OCI-LY1 (cell line): ENCODE measurements around the gene C1orf94.

Source experiments
- CTCF ChIP-seq: fragments of 200-600 bp; sonication (generic), shearing (Covaris generic); IDR thresholded peaks from 2 replicates; pipeline ENCODE4 v1.5.1; 2017; ENCODE audit warnings: mild to moderate bottlenecking, antibody characterized with exemption, low read length, moderate library complexity, mixed read lengths
- EZH2 ChIP-seq: fragments of 200-600 bp; sonication (generic), shearing (Covaris generic); IDR thresholded peaks from 2 replicates; pipeline ENCODE4 v1.8.0; 2017; ENCODE audit warnings: borderline replicate concordance, mixed run types, mild to moderate bottlenecking, antibody characterized with exemption, low read length, moderate library complexity, mixed read lengths

- TF ChIP-seq CTCF: no peak
- no peak for TF ChIP-seq EZH2
These were observed 27.2 kb upstream of the C1orf94 start for GRCh38 chr1:34149501-34149900.
